ENCODE results near the gene RNASEH2B. TPM values are rescaled to one million over a fixed set of nuclear protein-coding genes. Genes with fewer than 3 reads are reported as not detected.
A peak's percentile ranks its signal among the peaks of the same experiment; 100 is the strongest.

RNASEH2B gene
- polyA plus RNA-seq, 3 donors = 30.9 to 71.5 (median 65.9) TPM

DNA sequence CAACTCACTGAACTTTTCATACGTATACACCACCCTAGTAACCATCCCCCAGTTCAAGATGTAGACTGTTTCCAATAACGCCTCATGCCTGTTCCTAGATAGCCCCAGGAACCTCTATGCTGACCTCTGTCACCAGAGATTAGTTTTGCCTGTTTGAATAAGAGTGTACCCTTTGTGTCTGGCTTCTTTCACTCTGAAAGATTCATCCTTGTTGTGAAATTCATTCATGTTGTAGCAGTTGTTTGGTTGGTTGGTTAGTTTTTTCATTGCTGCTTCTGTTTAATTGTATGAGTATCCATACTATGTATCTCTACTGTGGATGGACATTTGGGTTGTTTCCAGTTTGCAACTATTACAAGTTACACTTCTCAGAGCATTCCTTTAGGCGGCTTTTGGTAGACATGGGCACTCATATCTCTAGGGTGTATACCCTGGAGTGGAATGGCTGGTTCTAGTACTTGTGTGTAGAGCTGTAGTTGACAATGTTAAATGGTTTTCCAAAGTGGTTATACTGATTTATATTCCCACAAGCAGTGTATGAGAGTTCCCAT is 1.6 kb downstream of the RNASEH2B start:
- Mint-ChIP-seq H3K4me1 (peaks cover 48% of the 10 kb centered on the region), H3K27me3 (ENCODE audit: low read depth in 3 of 3) (no peaks in the 10 kb centered on the region)

DNA sequence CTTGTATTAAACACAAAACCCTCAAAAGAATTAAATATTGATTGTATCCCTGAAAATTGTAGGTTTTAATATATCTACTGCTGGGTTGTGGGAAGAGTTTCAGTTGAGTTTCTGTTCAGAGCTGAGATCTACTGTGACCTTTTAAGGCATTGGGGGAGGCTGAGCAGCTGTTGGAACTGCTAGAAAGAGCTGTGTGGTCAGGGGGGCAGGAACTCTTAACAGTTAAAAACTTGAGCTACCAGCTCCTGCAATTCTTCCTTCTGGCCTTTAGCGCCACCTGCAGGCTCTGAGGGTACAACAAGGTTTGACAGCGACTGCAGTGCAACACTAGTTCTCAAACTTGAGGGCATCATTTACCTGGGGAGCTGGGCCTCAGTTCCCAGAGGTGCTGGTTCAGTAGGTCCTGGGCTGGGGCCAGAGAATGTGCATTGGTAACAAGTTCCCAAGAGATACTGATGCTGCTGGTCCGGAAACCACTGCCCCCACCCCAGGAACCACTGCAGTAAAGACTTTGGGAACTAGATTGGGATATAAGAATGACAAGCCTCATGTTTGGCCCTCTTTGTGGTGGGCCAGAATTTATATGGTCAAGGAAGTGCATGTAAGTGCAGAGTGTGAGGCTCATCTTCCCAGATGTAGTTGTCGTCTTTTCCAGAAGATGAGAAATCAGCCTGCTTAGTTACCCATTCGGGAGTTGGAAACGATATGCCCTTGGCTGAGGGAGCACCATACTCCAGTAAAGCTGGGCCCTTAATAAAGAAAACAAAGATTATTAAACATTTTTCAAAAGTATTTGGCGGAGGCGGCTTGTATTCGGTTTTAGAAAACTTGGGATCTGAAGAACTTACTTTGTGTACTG is 2.6 kb downstream of the RNASEH2B start:
- H3K79me2 ChIP-seq (ENCODE audit: insufficient read depth, low read length) = peaks cover 88% of the 10 kb centered on the region

More for the DNA sequence above, 1.6 kb downstream of the RNASEH2B start:
- H3K4me2 ChIP-seq (replicated peaks; ENCODE audit: extremely low read depth, low read length, poor library complexity, severe bottlenecking) = peak overlapping the region; percentile 92
- H2AFZ ChIP-seq (ENCODE audit: insufficient read depth, low read depth, low read length, poor library complexity, severe bottlenecking) = peak overlapping the region; percentile 98
- Mint-ChIP-seq H3K27ac (peak overlapping the region; percentile 77 to 98 (median 96)), H3K9me3 (no peaks in the 10 kb centered on the region), H3K4me3 (peak overlapping the region; percentile 87 to 96), H3K36me3 (peaks cover 0 to 5% of the 10 kb centered on the region in 2 donors)
- no peaks in the 10 kb centered on the region for H3K27me3 ChIP-seq (ENCODE audit: control insufficient read depth in 2 of 2, insufficient read depth in 2 of 2, low read length in 2 of 2)
- intact Hi-C loops (cut with micrococcal nuclease) = loop anchor here (5.0 to 10.0 kb wide), 6 partner anchors 196 to 934 kb away; partner anchors contain the start of gene TRIM13 (in 1 of the 2)
- no CpG with 5 or more reads among the region's 3 CpGs for WGBS (ENCODE audit: insufficient coverage)
- H3K4me1 ChIP-seq (ENCODE audit: control insufficient read depth in 1 of 2, insufficient read depth in 2 of 2, low read length in 2 of 2) = peaks cover 44 to 62% of the 10 kb centered on the region in 2 donors
- peaks cover 4% of the 10 kb centered on the region for H4K20me1 ChIP-seq (ENCODE audit: insufficient read depth, low read length)
- no peak for DNase-seq
- no peaks in the 10 kb centered on the region for H3K9me3 ChIP-seq (replicated peaks in 1 of 2; ENCODE audit: control insufficient read depth in 1 of 2, insufficient read depth in 1 of 2, low read length in 2 of 2)
- peak overlapping the region; percentile 89 to 97 (median 92) for H3K4me3 ChIP-seq (replicated peaks in 1 of 3; ENCODE audit: low read depth in 2 of 3, low read length in 3 of 3)
- H3K9ac ChIP-seq (ENCODE audit: insufficient read depth, low read length, poor library complexity, severe bottlenecking) = peak overlapping the region; percentile 98
- H3K27ac ChIP-seq (ENCODE audit: low read depth in 1 of 2, low read length in 2 of 2) = peak overlapping the region; percentile 98
- peaks cover 79% of the 10 kb centered on the region for H3K79me2 ChIP-seq (ENCODE audit: insufficient read depth, low read length)
- no peaks in the 10 kb centered on the region for H3K36me3 ChIP-seq (replicated peaks in 1 of 2; ENCODE audit: control insufficient read depth in 1 of 2, insufficient read depth in 2 of 2, low read length in 2 of 2)
- TF ChIP-seq, protein P1, sequence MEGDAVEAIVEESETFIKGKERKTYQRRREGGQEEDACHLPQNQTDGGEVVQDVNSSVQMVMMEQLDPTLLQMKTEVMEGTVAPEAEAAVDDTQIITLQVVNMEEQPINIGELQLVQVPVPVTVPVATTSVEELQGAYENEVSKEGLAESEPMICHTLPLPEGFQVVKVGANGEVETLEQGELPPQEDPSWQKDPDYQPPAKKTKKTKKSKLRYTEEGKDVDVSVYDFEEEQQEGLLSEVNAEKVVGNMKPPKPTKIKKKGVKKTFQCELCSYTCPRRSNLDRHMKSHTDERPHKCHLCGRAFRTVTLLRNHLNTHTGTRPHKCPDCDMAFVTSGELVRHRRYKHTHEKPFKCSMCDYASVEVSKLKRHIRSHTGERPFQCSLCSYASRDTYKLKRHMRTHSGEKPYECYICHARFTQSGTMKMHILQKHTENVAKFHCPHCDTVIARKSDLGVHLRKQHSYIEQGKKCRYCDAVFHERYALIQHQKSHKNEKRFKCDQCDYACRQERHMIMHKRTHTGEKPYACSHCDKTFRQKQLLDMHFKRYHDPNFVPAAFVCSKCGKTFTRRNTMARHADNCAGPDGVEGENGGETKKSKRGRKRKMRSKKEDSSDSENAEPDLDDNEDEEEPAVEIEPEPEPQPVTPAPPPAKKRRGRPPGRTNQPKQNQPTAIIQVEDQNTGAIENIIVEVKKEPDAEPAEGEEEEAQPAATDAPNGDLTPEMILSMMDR (IDR thresholded peaks at IDR 0.05) = no peak

More for the DNA sequence above, 2.6 kb downstream of the RNASEH2B start:
- peak overlapping the region; percentile 4 to 89 (median 67) for H3K27ac Mint-ChIP-seq
- no peak overlapping the region for H3K9ac ChIP-seq (ENCODE audit: insufficient read depth, low read length, poor library complexity, severe bottlenecking)
- H3K4me2 ChIP-seq (replicated peaks; ENCODE audit: extremely low read depth, low read length, poor library complexity, severe bottlenecking) = peak overlapping the region; percentile 92
- H3K4me1 Mint-ChIP-seq = peaks cover 58% of the 10 kb centered on the region
- peaks cover 0 to 4% of the 10 kb centered on the region in 2 donors for H3K36me3 Mint-ChIP-seq
- H3K4me1 ChIP-seq (ENCODE audit: control insufficient read depth in 1 of 2, insufficient read depth in 2 of 2, low read length in 2 of 2) = peaks cover 53 to 72% of the 10 kb centered on the region in 2 donors
- peak overlapping the region; percentile 56 to 72 for H3K4me3 Mint-ChIP-seq
- H3K9me3 ChIP-seq (replicated peaks in 1 of 2; ENCODE audit: control insufficient read depth in 1 of 2, insufficient read depth in 1 of 2, low read length in 2 of 2) = no peaks in the 10 kb centered on the region
- H3K36me3 ChIP-seq (replicated peaks in 1 of 2; ENCODE audit: control insufficient read depth in 1 of 2, insufficient read depth in 2 of 2, low read length in 2 of 2) = no peaks in the 10 kb centered on the region
- no peak overlapping the region for H2AFZ ChIP-seq (ENCODE audit: insufficient read depth, low read depth, low read length, poor library complexity, severe bottlenecking)
- peak overlapping the region in 1 of 3 experiments; percentile 92 for H3K4me3 ChIP-seq (replicated peaks in 1 of 3; ENCODE audit: low read depth in 2 of 3, low read length in 3 of 3)
- peak overlapping the region in 1 of 2 donors; percentile 98 for H3K27ac ChIP-seq (ENCODE audit: low read depth in 1 of 2, low read length in 2 of 2)
- intact Hi-C loops (cut with micrococcal nuclease) = loop anchor here (5.0 to 10.0 kb wide), 6 partner anchors 197 to 935 kb away; partner anchors contain the start of gene TRIM13 (in 1 of the 2)
- H3K9me3 Mint-ChIP-seq = no peaks in the 10 kb centered on the region
- H3K27me3 Mint-ChIP-seq (ENCODE audit: low read depth in 3 of 3) = no peaks in the 10 kb centered on the region
- WGBS (ENCODE audit: insufficient coverage) = 63% methylated on average over 7 of the region's 9 CpGs
- TF ChIP-seq, protein P1 (IDR thresholded peaks at IDR 0.05) = peak; percentile 88
- no peaks in the 10 kb centered on the region for H3K27me3 ChIP-seq (ENCODE audit: control insufficient read depth in 2 of 2, insufficient read depth in 2 of 2, low read length in 2 of 2)
- H4K20me1 ChIP-seq (ENCODE audit: insufficient read depth, low read length) = peaks cover 4% of the 10 kb centered on the region
- peak; percentile 62 to 80 (median 73) for DNase-seq

Data from CD14-positive monocyte (primary cell).